Panc1 (cell line): ENCODE measurements around the gene PALB2.

Experiments used
- CTCF ChIP-seq: fragments of 450-650 bp; IDR thresholded peaks from 2 replicates; pipeline ENCODE4 v1.5.1; 2017; ENCODE audit warnings: mild to moderate bottlenecking
- POLR2AphosphoS5 ChIP-seq: IDR thresholded peaks from 2 replicates; pipeline ENCODE4 v1.6.1; 2012; ENCODE audit warnings: mild to moderate bottlenecking, low read depth, low read length, moderate library complexity
- TF ChIP-seq, protein P1 (sequence below), 2 experiments: IDR thresholded peaks; 2 replicates each; pipeline ENCODE4 v1.6.1; 2011 to 2012; ENCODE audit warnings: low read depth in 2 of 2, control low read depth in 1 of 2, low read length in 1 of 2, mild to moderate bottlenecking in 1 of 2, moderate library complexity in 1 of 2; ENCODE audit not compliant: insufficient read depth in 1 of 2

- TF ChIP-seq CTCF, result no peak
- TF ChIP-seq, protein P1, sequence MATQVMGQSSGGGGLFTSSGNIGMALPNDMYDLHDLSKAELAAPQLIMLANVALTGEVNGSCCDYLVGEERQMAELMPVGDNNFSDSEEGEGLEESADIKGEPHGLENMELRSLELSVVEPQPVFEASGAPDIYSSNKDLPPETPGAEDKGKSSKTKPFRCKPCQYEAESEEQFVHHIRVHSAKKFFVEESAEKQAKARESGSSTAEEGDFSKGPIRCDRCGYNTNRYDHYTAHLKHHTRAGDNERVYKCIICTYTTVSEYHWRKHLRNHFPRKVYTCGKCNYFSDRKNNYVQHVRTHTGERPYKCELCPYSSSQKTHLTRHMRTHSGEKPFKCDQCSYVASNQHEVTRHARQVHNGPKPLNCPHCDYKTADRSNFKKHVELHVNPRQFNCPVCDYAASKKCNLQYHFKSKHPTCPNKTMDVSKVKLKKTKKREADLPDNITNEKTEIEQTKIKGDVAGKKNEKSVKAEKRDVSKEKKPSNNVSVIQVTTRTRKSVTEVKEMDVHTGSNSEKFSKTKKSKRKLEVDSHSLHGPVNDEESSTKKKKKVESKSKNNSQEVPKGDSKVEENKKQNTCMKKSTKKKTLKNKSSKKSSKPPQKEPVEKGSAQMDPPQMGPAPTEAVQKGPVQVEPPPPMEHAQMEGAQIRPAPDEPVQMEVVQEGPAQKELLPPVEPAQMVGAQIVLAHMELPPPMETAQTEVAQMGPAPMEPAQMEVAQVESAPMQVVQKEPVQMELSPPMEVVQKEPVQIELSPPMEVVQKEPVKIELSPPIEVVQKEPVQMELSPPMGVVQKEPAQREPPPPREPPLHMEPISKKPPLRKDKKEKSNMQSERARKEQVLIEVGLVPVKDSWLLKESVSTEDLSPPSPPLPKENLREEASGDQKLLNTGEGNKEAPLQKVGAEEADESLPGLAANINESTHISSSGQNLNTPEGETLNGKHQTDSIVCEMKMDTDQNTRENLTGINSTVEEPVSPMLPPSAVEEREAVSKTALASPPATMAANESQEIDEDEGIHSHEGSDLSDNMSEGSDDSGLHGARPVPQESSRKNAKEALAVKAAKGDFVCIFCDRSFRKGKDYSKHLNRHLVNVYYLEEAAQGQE (IDR thresholded peaks at IDR 0.05; ENCODE audit: insufficient read depth in 1 of 2, low read depth in 2 of 2, low read length in 1 of 2), result no peak
- TF ChIP-seq POLR2AphosphoS5, result no peak
Observed at GRCh38 chr16:23580391-23580790, 60.7 kb downstream of the PALB2 start.
